Fibroblast of pulmonary artery (primary cell): ENCODE results near the gene SORBS1.
A peak's percentile ranks its signal among the peaks of the same experiment; 100 is the strongest.

Experiments used
- DNase-seq: peaks from one replicate; pipeline ENCODE4 v3.0.0-alpha.2; 2010; ENCODE audit warnings: low read depth
- H3K4me3 ChIP-seq: replicated peaks from 2 replicates; pipeline ENCODE4 v1.5.1; 2011; ENCODE audit warnings: low read depth, mild to moderate bottlenecking, control low read depth, low read length, moderate library complexity
- CTCF ChIP-seq: IDR thresholded peaks from 2 replicates; pipeline ENCODE4 v1.5.1; 2011; ENCODE audit warnings: mild to moderate bottlenecking, control low read depth, low read length, inconsistent platforms; ENCODE audit errors: missing control alignments

The SORBS1 gene

GRCh38 chr10:95561177-95561863 lies at the start of gene SORBS1:
Gene SORBS1 (minus strand): TSS chr10:95561371. CDS start chr10:95441135, 120,236 bp downstream.
- H3K4me3 ChIP-seq, result peak within 1 kb of the TSS; percentile 88
- peak; percentile 96 for DNase-seq
- no peak for TF ChIP-seq CTCF

GRCh38 chr10:95610727-95611126 lies 49.6 kb upstream of the SORBS1 start:
- no peak for TF ChIP-seq CTCF
- H3K4me3 ChIP-seq, result no peak overlapping the region
- DNase-seq, result no peak

GRCh38 chr10:95606922-95607321 lies 45.8 kb upstream of the SORBS1 start:
- no peak for TF ChIP-seq CTCF
- peak; percentile 6 for DNase-seq
- H3K4me3 ChIP-seq, result no peak overlapping the region

GRCh38 chr10:95605163-95605562 lies 44.0 kb upstream of the SORBS1 start:
- no peak for TF ChIP-seq CTCF
- peak; percentile 3 for DNase-seq
- H3K4me3 ChIP-seq, result no peak overlapping the region

GRCh38 chr10:95604630-95605029 lies 43.5 kb upstream of the SORBS1 start:
- H3K4me3 ChIP-seq, result no peak overlapping the region
- TF ChIP-seq CTCF, result no peak
- DNase-seq, result no peak

GRCh38 chr10:95602382-95602781 lies 41.2 kb upstream of the SORBS1 start:
- H3K4me3 ChIP-seq, result no peak overlapping the region
- TF ChIP-seq CTCF, result no peak
- DNase-seq, result no peak

- H3K4me3 ChIP-seq, result no peak overlapping the region
- peak; percentile 100 for TF ChIP-seq CTCF
- peak; percentile 92 for DNase-seq
These were observed 40.0 kb upstream of the SORBS1 start for GRCh38 chr10:95601116-95601719.
